WTC11 (cell line): Measurements from ENCODE around the gene SMG7. TPM values are rescaled to one million over a fixed set of nuclear protein-coding genes. Genes with fewer than 3 reads are reported as not detected.

Experiments used
- ATAC-seq: fragments of 200-7000 bp; cut with Tn5 transposase; 2 replicates; pipeline ENCODE4 v1.10.0; 2021; ENCODE audit warnings: mild to moderate bottlenecking, moderate library complexity
- CTCF ChIA-PET: fragments of 300-600 bp; sonication (Branson Sonifier 250); formaldehyde crosslinking; loops from one replicate; lab custom pipeline; 2021; ENCODE audit warnings: antibody characterized with exemption; lab: Charles Lee
- POLR2A ChIA-PET: fragments of 350-600 bp; sonication (Branson Sonifier 250); formaldehyde crosslinking; loops from one replicate; lab custom pipeline; 2021; ENCODE audit warnings: antibody characterized with exemption; lab: Charles Lee
- DNase-seq: peaks from one replicate; pipeline ENCODE4 v3.0.0; 2021; ENCODE audit warnings: low spot score
- H3K27ac Mint-ChIP-seq: 2 replicates; pipeline ENCODE4 v1.8.0; 2021; ENCODE audit warnings: mixed read lengths
- H3K27me3 Mint-ChIP-seq: 2 replicates; pipeline ENCODE4 v1.8.0; 2021; ENCODE audit warnings: low read depth, mild to moderate bottlenecking, moderate library complexity, mixed read lengths
- H3K36me3 Mint-ChIP-seq: 2 replicates; pipeline ENCODE4 v1.8.0; 2021; ENCODE audit warnings: mixed read lengths
- H3K4me1 Mint-ChIP-seq: 2 replicates; pipeline ENCODE4 v1.8.0; 2022; ENCODE audit warnings: mixed read lengths
- H3K4me3 Mint-ChIP-seq: 2 replicates; pipeline ENCODE4 v1.8.0; 2021; ENCODE audit warnings: mild to moderate bottlenecking, moderate library complexity, mixed read lengths
- H3K9me3 Mint-ChIP-seq: 2 replicates; pipeline ENCODE4 v1.8.0; 2021; ENCODE audit warnings: mixed read lengths
- ATF6 ChIP-seq: sonication (generic); formaldehyde crosslinking; IDR thresholded peaks from 2 replicates; pipeline ENCODE4 v1.8.1; 2023; ENCODE audit warnings: mild to moderate bottlenecking, missing genetic modification reagents
- CREB1 ChIP-seq: sonication (generic); formaldehyde crosslinking; IDR thresholded peaks from 2 replicates; pipeline ENCODE4 v1.8.0; 2023; ENCODE audit warnings: mild to moderate bottlenecking, missing genetic modification reagents
- CREM ChIP-seq: sonication (generic); formaldehyde crosslinking; IDR thresholded peaks from 2 replicates; pipeline ENCODE4 v1.8.1; 2022; ENCODE audit warnings: mild to moderate bottlenecking, missing genetic modification reagents, moderate library complexity
- ETV6 ChIP-seq: sonication (generic); formaldehyde crosslinking; IDR thresholded peaks from 2 replicates; pipeline ENCODE4 v1.8.1; 2022; ENCODE audit warnings: mild to moderate bottlenecking, missing genetic modification reagents
- FOXP1 ChIP-seq: sonication (generic); formaldehyde crosslinking; IDR thresholded peaks from 2 replicates; pipeline ENCODE4 v1.8.0; 2022; ENCODE audit warnings: missing genetic modification reagents, mild to moderate bottlenecking, moderate library complexity, borderline replicate concordance
- FOXP4 ChIP-seq: sonication (generic); formaldehyde crosslinking; IDR thresholded peaks from 2 replicates; pipeline ENCODE4 v1.8.0; 2022; ENCODE audit warnings: mild to moderate bottlenecking, missing genetic modification reagents
- GRHL2 ChIP-seq: fragments of 250-450 bp; sonication (Bioruptor Pico); IDR thresholded peaks from 2 replicates; pipeline ENCODE4 v1.8.0; 2022; ENCODE audit warnings: mild to moderate bottlenecking, moderate library complexity; ENCODE audit not compliant: insufficient replicate concordance, severe bottlenecking
- IRF1 ChIP-seq: sonication (generic); formaldehyde crosslinking; IDR thresholded peaks from 2 replicates; pipeline ENCODE4 v1.8.0; 2023; ENCODE audit warnings: missing genetic modification reagents
- JAZF1 ChIP-seq: fragments of 250-450 bp; sonication (Bioruptor Pico); IDR thresholded peaks from 2 replicates; pipeline ENCODE4 v1.9.0; 2021; ENCODE audit warnings: moderate library complexity, mild to moderate bottlenecking, inconsistent platforms
- JUN ChIP-seq: sonication (generic); formaldehyde crosslinking; IDR thresholded peaks from 2 replicates; pipeline ENCODE4 v1.8.0; 2023; ENCODE audit warnings: mild to moderate bottlenecking, missing genetic modification reagents
- MYBL2 ChIP-seq: sonication (generic); formaldehyde crosslinking; IDR thresholded peaks from 2 replicates; pipeline ENCODE4 v1.8.1; 2023; ENCODE audit warnings: mild to moderate bottlenecking, moderate library complexity, missing genetic modification reagents
- NFE2L1 ChIP-seq: sonication (generic); formaldehyde crosslinking; IDR thresholded peaks from 2 replicates; pipeline ENCODE4 v1.8.1; 2023; ENCODE audit warnings: missing genetic modification reagents
- NFYB ChIP-seq: sonication (generic); formaldehyde crosslinking; conservative IDR thresholded peaks from 2 replicates; pipeline ENCODE4 v1.8.0; 2022; ENCODE audit warnings: low read depth, missing genetic modification reagents
- NR1H2 ChIP-seq: sonication (generic); formaldehyde crosslinking; IDR thresholded peaks from 2 replicates; pipeline ENCODE4 v1.9.0; 2021; ENCODE audit warnings: mild to moderate bottlenecking, moderate library complexity, missing genetic modification reagents
- OVOL2 ChIP-seq: fragments of 250-450 bp; sonication (Bioruptor Pico); IDR thresholded peaks from 2 replicates; pipeline ENCODE4 v1.9.0; 2021; ENCODE audit warnings: mild to moderate bottlenecking, borderline replicate concordance
- TEAD4 ChIP-seq: sonication (generic); formaldehyde crosslinking; IDR thresholded peaks from 2 replicates; pipeline ENCODE4 v1.8.0; 2022; ENCODE audit warnings: mild to moderate bottlenecking, missing genetic modification reagents
- ZNF396 ChIP-seq: fragments of 250-450 bp; sonication (Bioruptor Pico); IDR thresholded peaks from 2 replicates; pipeline ENCODE4 v1.8.0; 2021; ENCODE audit warnings: mild to moderate bottlenecking, moderate library complexity, borderline replicate concordance
- ZNF425 ChIP-seq: fragments of 250-450 bp; sonication (Bioruptor Pico); conservative IDR thresholded peaks from 2 replicates; pipeline ENCODE4 v1.9.0; 2021; ENCODE audit warnings: mild to moderate bottlenecking
- ZNF512 ChIP-seq: sonication (generic); formaldehyde crosslinking; IDR thresholded peaks from 2 replicates; pipeline ENCODE4 v1.8.1; 2022; ENCODE audit warnings: missing genetic modification reagents, borderline replicate concordance
- ZSCAN18 ChIP-seq: fragments of 250-450 bp; sonication (Bioruptor Pico); IDR thresholded peaks from 2 replicates; pipeline ENCODE4 v2.1.2; 2022; ENCODE audit warnings: mild to moderate bottlenecking, moderate library complexity
- total RNA-seq: library from RNA; stranded (reverse); gene quantifications from 3 replicates; pipeline ENCODE4 v1.2.3, GENCODE V29; 2021

The SMG7 gene
- total RNA-seq, 1 experiment from 2014 or later, result 57.8 TPM

GRCh38 chr1:183498342-183498991 lies 26.2 kb downstream of the SMG7 start (continued):
- TF ChIP-seq ZNF512 (CRISPR knock-in tag) (no peak), OVOL2 (CRISPR knock-in tag) (no peak), FOXP1 (no peak), CREM (CRISPR knock-in tag) (no peak), IRF1 (no peak), MYBL2 (CRISPR knock-in tag) (no peak), CREB1 (no peak)
- TF ChIP-seq, all 79 proteins: peak for 0

- no peaks in the 10 kb centered on the region for H3K9me3 Mint-ChIP-seq
- no peak overlapping the region for H3K4me3 Mint-ChIP-seq
- no peak for DNase-seq
- ATAC-seq, result no peak
- H3K27me3 Mint-ChIP-seq, result no peaks in the 10 kb centered on the region
- ChIA-PET POLR2A (no interaction called here), CTCF (interaction anchor here (0.9 to 1.2 kb wide), 2 partner anchors 13 to 179 kb away, joined by 3 to 4 read pairs; no protein-coding TSS in a partner anchor)
- no peak overlapping the region for H3K27ac Mint-ChIP-seq
- peaks cover 12% of the 10 kb centered on the region for H3K4me1 Mint-ChIP-seq
- TF ChIP-seq ZSCAN18 (CRISPR knock-in tag) (no peak), ZNF396 (CRISPR knock-in tag) (no peak), ZNF425 (no peak), CREM (CRISPR knock-in tag) (no peak)
- no peaks in the 10 kb centered on the region for H3K36me3 Mint-ChIP-seq
Observed at GRCh38 chr1:183505454-183506089, 33.3 kb downstream of the SMG7 start.

GRCh38 chr1:183506561-183506960 lies 34.3 kb downstream of the SMG7 start:
- DNase-seq (no peak), ATAC-seq (no peak)
- no peaks in the 10 kb centered on the region for H3K9me3 Mint-ChIP-seq
- ChIA-PET POLR2A (no interaction called here), CTCF (interaction anchor here (1.2 to 1.5 kb wide), 2 partner anchors 116 to 178 kb away, joined by 3 to 4 read pairs; no protein-coding TSS in a partner anchor)
- no peak overlapping the region for H3K4me3 Mint-ChIP-seq
- H3K27ac Mint-ChIP-seq, result no peak overlapping the region
- no peaks in the 10 kb centered on the region for H3K36me3 Mint-ChIP-seq
- no peaks in the 10 kb centered on the region for H3K27me3 Mint-ChIP-seq
- peaks cover 15% of the 10 kb centered on the region for H3K4me1 Mint-ChIP-seq
- no peak for TF ChIP-seq NFE2L1 (CRISPR knock-in tag)
- TF ChIP-seq GRHL2 (CRISPR knock-in tag), result no peak
- no peak for TF ChIP-seq ATF6 (CRISPR knock-in tag)
- no peak for TF ChIP-seq OVOL2 (CRISPR knock-in tag)
- TF ChIP-seq JUN (CRISPR knock-in tag), result no peak
- TF ChIP-seq NR1H2 (CRISPR knock-in tag), result no peak
- TF ChIP-seq TEAD4, result no peak
- no peak for TF ChIP-seq FOXP4 (CRISPR knock-in tag)
- no peak for TF ChIP-seq NFYB (CRISPR knock-in tag)
- no peak for TF ChIP-seq ZNF512 (CRISPR knock-in tag)
- no peak for TF ChIP-seq JAZF1
- no peak for TF ChIP-seq CREM (CRISPR knock-in tag)
- TF ChIP-seq ETV6 (CRISPR knock-in tag), result no peak
